NCI-H146 (cell line): ENCODE data around the gene RILPL1.
A peak's percentile ranks its signal among the peaks of the same experiment; 100 is the strongest.
"Not testable (repeated sequence)": the region's sequence is repeated elsewhere in the genome, so short reads cannot be mapped to it uniquely, and the experiment has no call there.

Source experiments
- DNase-seq: peaks from one replicate; lab custom pipeline; 2025; lab: John Stamatoyannopoulos, UW

The RILPL1 gene

GRCh38 chr12:123468786-123469185, 64.7 kb downstream of the RILPL1 start:
- DNase-seq: no peak

GRCh38 chr12:123465084-123465483, 68.4 kb downstream of the RILPL1 start:
- no peak for DNase-seq

GRCh38 chr12:123463174-123463573, 70.3 kb downstream of the RILPL1 start:
- DNase-seq: not testable (repeated sequence)

- peak; percentile 87 for DNase-seq
Observed at GRCh38 chr12:123457980-123458779, 75.3 kb downstream of the RILPL1 start, which contains the start of gene SNRNP35. SNRNP35 (plus strand) TSS chr12:123458139; CDS start chr12:123465541, 7,402 bp downstream.

GRCh38 chr12:123453165-123453564, 80.4 kb downstream of the RILPL1 start:
- no peak for DNase-seq

GRCh38 chr12:123452276-123452550, 81.3 kb downstream of the RILPL1 start:
- DNase-seq: not testable (repeated sequence)

GRCh38 chr12:123450636-123451035, 82.9 kb downstream of the RILPL1 start:
- no peak for DNase-seq

- DNase-seq: no peak
Observed at GRCh38 chr12:123449856-123450255, 83.7 kb downstream of the RILPL1 start.

GRCh38 chr12:123449249-123449733, 84.2 kb downstream of the RILPL1 start:
- DNase-seq: no peak

GRCh38 chr12:123446333-123446713, 87.2 kb downstream of the RILPL1 start:
- no peak for DNase-seq

GRCh38 chr12:123445388-123446332, 87.9 kb downstream of the RILPL1 start:
- DNase-seq: no peak

- no peak for DNase-seq
Observed at GRCh38 chr12:123444092-123445026, 89.2 kb downstream of the RILPL1 start.

- DNase-seq: no peak
Observed at GRCh38 chr12:123442774-123443173, 90.7 kb downstream of the RILPL1 start.

GRCh38 chr12:123441523-123442164, 91.9 kb downstream of the RILPL1 start:
- no peak for DNase-seq

GRCh38 chr12:123436017-123436964, 97.2 kb downstream of the RILPL1 start, which contains the start of gene RILPL2:
RILPL2 (minus strand) TSS chr12:123436684; CDS start chr12:123436420, 264 bp downstream.
- peak; percentile 54 for DNase-seq

- DNase-seq: no peak
Observed at GRCh38 chr12:123435636-123436016, 97.9 kb downstream of the RILPL1 start.

GRCh38 chr12:123433615-123434014, 99.9 kb downstream of the RILPL1 start:
- DNase-seq: no peak

GRCh38 chr12:123431951-123432817, 101.3 kb downstream of the RILPL1 start:
- DNase-seq: not testable (repeated sequence)

GRCh38 chr12:123429101-123429500, 104.4 kb downstream of the RILPL1 start:
- not testable (repeated sequence) for DNase-seq
